GM12878 (cell line): ENCODE data around the gene MACROD2. TPM values are rescaled to one million over a fixed set of nuclear protein-coding genes. Genes with fewer than 3 reads are reported as not detected.
A peak's percentile ranks its signal among the peaks of the same experiment; 100 is the strongest.

Experiments
- ATAC-seq: fragments of 200-7000 bp; cut with Tn5 transposase; 3 replicates; pipeline ENCODE4 v1.9.1; 2020; ENCODE audit warnings: mild to moderate bottlenecking, moderate library complexity
- BruUV-seq: library from RNA; stranded (reverse); fragments of 400-500 nt; replicated peaks from 2 replicates; lab custom pipeline; 2021; lab: Mats Ljungman, UMichigan
- CTCF ChIA-PET: fragments of 300-600 bp; sonication (Branson Sonifier 250); formaldehyde crosslinking; extraction: SDS; loops from one replicate; lab custom pipeline; 2021; ENCODE audit warnings: inconsistent platforms; lab: Yijun Ruan, JAX
- POLR2A ChIA-PET: fragments of 350-600 bp; formaldehyde crosslinking; extraction: SDS; loops from one replicate; lab custom pipeline; 2021; ENCODE audit warnings: inconsistent platforms; lab: Charles Lee
- RAD21 ChIA-PET: fragments of 300-600 bp; sonication (Branson Sonifier 250); formaldehyde crosslinking; loops from one replicate; lab custom pipeline; 2023; ENCODE audit warnings: antibody characterized with exemption; ENCODE audit not compliant: unreplicated experiment; lab: Charles Lee
- SMC1A ChIA-PET: fragments of 300-600 bp; sonication (Branson Sonifier 250); formaldehyde crosslinking; loops from one replicate; lab custom pipeline; 2023; ENCODE audit not compliant: unreplicated experiment, uncharacterized antibody; lab: Charles Lee
- DNase-seq: peaks from one replicate; pipeline ENCODE4 v3.0.0-alpha.2; 2011; ENCODE audit warnings: low read depth, low spot score
- FAIRE-seq: peaks from 3 replicates; lab custom pipeline; 2011; peaks lifted over from hg19 to GRCh38; lab: Jason Lieb, UNC
- H2AFZ ChIP-seq: 2 replicates; pipeline ENCODE4 v1.6.0; 2011; ENCODE audit warnings: low read depth, low read length, control low read depth; ENCODE audit not compliant: control insufficient read depth
- H3K27ac ChIP-seq: 2 replicates; pipeline ENCODE4 v1.5.1; 2011; ENCODE audit warnings: control low read depth; ENCODE audit not compliant: control insufficient read depth, insufficient read depth
- H3K27me3 ChIP-seq, 2 experiments: replicated peaks in 1 of 2; 2 replicates each; pipeline versions ENCODE4 v1.6.0 to v1.6.1; 2011; ENCODE audit warnings: low read length in 1 of 2; ENCODE audit not compliant: control insufficient read depth in 2 of 2, insufficient read depth in 2 of 2
- H3K36me3 ChIP-seq, 2 experiments: 2 replicates each; pipeline ENCODE4 v1.5.1; 2011; ENCODE audit warnings: low read length in 1 of 2; ENCODE audit not compliant: control insufficient read depth in 2 of 2, insufficient read depth in 2 of 2
- H3K4me1 ChIP-seq: 2 replicates; pipeline ENCODE4 v1.6.1; 2011; ENCODE audit warnings: mild to moderate bottlenecking, low read length, moderate library complexity, mixed read lengths; ENCODE audit not compliant: control insufficient read depth, insufficient read depth
- H3K4me2 ChIP-seq: 2 replicates; pipeline ENCODE4 v1.6.0; 2011; ENCODE audit warnings: control low read depth; ENCODE audit not compliant: control insufficient read depth, insufficient read depth
- H3K4me3 ChIP-seq: fragments of 200-600 bp; sonication (generic); 2 replicates; pipeline ENCODE4 v1.5.1; 2016
- H3K79me2 ChIP-seq: 2 replicates; pipeline ENCODE4 v1.6.0; 2011; ENCODE audit warnings: low read length; ENCODE audit not compliant: control insufficient read depth, insufficient read depth
- H3K9ac ChIP-seq: 2 replicates; pipeline ENCODE4 v1.8.0; 2011; ENCODE audit warnings: low read length, control low read depth, mixed read lengths; ENCODE audit not compliant: control insufficient read depth, insufficient read depth
- H3K9me3 ChIP-seq: replicated peaks from 3 replicates; pipeline ENCODE4 v1.5.1; 2011; ENCODE audit warnings: mild to moderate bottlenecking, low read length; ENCODE audit not compliant: control insufficient read depth, insufficient read depth
- H4K20me1 ChIP-seq: 2 replicates; pipeline ENCODE4 v1.6.0; 2011; ENCODE audit not compliant: control insufficient read depth, insufficient read depth
- CREB1 ChIP-seq: IDR thresholded peaks from 2 replicates; pipeline ENCODE4 v1.6.1; 2012; ENCODE audit warnings: low read depth, mild to moderate bottlenecking, inconsistent platforms
- CTCF ChIP-seq, 3 experiments: IDR thresholded peaks in 2 of 3; conservative IDR thresholded peaks in 1 of 3; 2 replicates each; pipeline ENCODE4 v1.5.1; 2011; ENCODE audit warnings: low read depth in 3 of 3, low read length in 3 of 3, mild to moderate bottlenecking in 3 of 3, control low read depth in 2 of 3, moderate library complexity in 2 of 3, inconsistent platforms in 1 of 3, mixed read lengths in 1 of 3; ENCODE audit not compliant: control insufficient read depth in 2 of 3, insufficient read depth in 1 of 3; ENCODE audit errors: extremely low read depth in 1 of 3
- KAT2A ChIP-seq: conservative IDR thresholded peaks from 2 replicates; pipeline ENCODE4 v1.6.1; 2011; ENCODE audit warnings: low read depth, low read length; ENCODE audit not compliant: control insufficient read depth
- LARP7 ChIP-seq: fragments of 450-650 bp; IDR thresholded peaks from 2 replicates; pipeline ENCODE4 v1.6.1; 2017; ENCODE audit warnings: mild to moderate bottlenecking
- MEF2B ChIP-seq: fragments of 450-650 bp; IDR thresholded peaks from 2 replicates; pipeline ENCODE4 v1.6.1; 2018; ENCODE audit warnings: mild to moderate bottlenecking, moderate library complexity; ENCODE audit not compliant: partially characterized antibody, poor library complexity, severe bottlenecking
- MTA2 ChIP-seq: fragments of 450-650 bp; IDR thresholded peaks from 2 replicates; pipeline ENCODE4 v1.6.1; 2016; ENCODE audit warnings: low read depth, mild to moderate bottlenecking, moderate library complexity
- MTA3 ChIP-seq: IDR thresholded peaks from 2 replicates; pipeline ENCODE4 v1.6.1; 2012; ENCODE audit warnings: low read length, inconsistent platforms, borderline replicate concordance
- RAD21 ChIP-seq: IDR thresholded peaks from 2 replicates; pipeline ENCODE4 v1.6.1; 2011; ENCODE audit warnings: mild to moderate bottlenecking, low read depth, low read length, moderate library complexity; ENCODE audit not compliant: insufficient read depth
- SIX5 ChIP-seq: IDR thresholded peaks from 2 replicates; pipeline ENCODE4 v1.6.1; 2011; ENCODE audit warnings: mild to moderate bottlenecking, low read depth, low read length, moderate library complexity; ENCODE audit not compliant: severe bottlenecking
- SMC3 ChIP-seq: IDR thresholded peaks from 2 replicates; pipeline ENCODE4 v1.6.1; 2011; ENCODE audit warnings: low read length, improper control_type of control experiment, borderline replicate concordance
- SUZ12 ChIP-seq: fragments of 200-600 bp; sonication (generic); IDR thresholded peaks from one replicate; pipeline ENCODE4 v1.6.1; 2018; ENCODE audit warnings: antibody characterized with exemption, mild to moderate bottlenecking; ENCODE audit not compliant: unreplicated experiment
- TCF12 ChIP-seq: IDR thresholded peaks from 2 replicates; pipeline ENCODE4 v1.6.1; 2011; ENCODE audit warnings: low read depth, mild to moderate bottlenecking, low read length
- TCF7 ChIP-seq: IDR thresholded peaks from 2 replicates; pipeline ENCODE4 v1.6.1; 2014; ENCODE audit warnings: antibody characterized with exemption, borderline replicate concordance
- WRNIP1 ChIP-seq: IDR thresholded peaks from 2 replicates; pipeline ENCODE4 v1.6.1; 2011; ENCODE audit warnings: low read depth, low read length, improper control_type of control experiment, borderline replicate concordance
- YBX1 ChIP-seq: fragments of 450-650 bp; IDR thresholded peaks from 2 replicates; pipeline ENCODE4 v1.6.1; 2016; ENCODE audit warnings: antibody characterized with exemption
- ZNF274 ChIP-seq: IDR thresholded peaks from one replicate; pipeline ENCODE4 v1.8.0; 2011; ENCODE audit not compliant: insufficient read length, insufficient read depth
- ZNF622 ChIP-seq: fragments of 450-650 bp; IDR thresholded peaks from 2 replicates; pipeline ENCODE4 v1.6.1; 2017; ENCODE audit warnings: mild to moderate bottlenecking, inconsistent platforms
- WGBS: methylation state at CpG from one replicate; pipeline ENCODE4 v1.1.6; 2016; ENCODE audit warnings: low lambda C conversion rate; ENCODE audit not compliant: insufficient replicate concordance, insufficient coverage; ENCODE audit errors: missing lambda C conversion rate; 5-methylcytosine and 5-hydroxymethylcytosine counted together
- in situ Hi-C: fragments of 300-500 bp; cut with MboI; formaldehyde crosslinking; loops from 9 replicates; pipeline ENCODE4 v1.14.3; 2018; ENCODE audit warnings: mixed read lengths
- intact Hi-C: fragments of 100-400 bp; cut with micrococcal nuclease; formaldehyde crosslinking; loops from one replicate; pipeline ENCODE4 v1.14.2; 2022; ENCODE audit not compliant: unreplicated experiment
- polyA plus RNA-seq, 11 experiments: library from polyadenylated mRNA; depleted of rRNA in 4 of 11; unstranded in 6 of 11; stranded (reverse) in 5 of 11; fragments of >200 nt; fragmentation: Nextera tagmentation in 4 of 11; fragmentation: Illumina TruSeq in 1 of 11; extraction: Ambion mirVana in 4 of 11; extraction: Trizol in 1 of 11; gene quantifications; 1 replicate in 1 of 11; 2 replicates in 10 of 11; pipeline versions ENCODE4 v1.2.1 to v1.2.3, GENCODE V29; 2011 to 2016; ENCODE audit warnings: inconsistent platforms in 2 of 11, missing spikeins in 2 of 11, low read depth in 1 of 11
- total RNA-seq, 4 experiments: library from RNA; depleted of rRNA in 3 of 4; stranded (reverse); fragments of >200 nt in 3 of 4; fragmentation: Illumina TruSeq in 1 of 4; extraction: Trizol in 1 of 4; gene quantifications; 2 replicates each; pipeline versions ENCODE4 v1.2.1 to v1.2.3, GENCODE V29; 2013 to 2021

MACROD2 gene
- total and polyA plus RNA-seq, 10 of the 15 experiments (the other 5 are each of a cell fraction or from before 2014, with no cell fraction given): 1.1 to 21.5 (median 2.2) TPM

GRCh38 chr20:15487682-15488081, 1492.4 kb downstream of the MACROD2 start:
- Histone ChIP-seq H3K4me2 (no peak overlapping the region), H3K36me3 (no peaks in the 10 kb centered on the region), H3K27ac (no peak overlapping the region), H3K79me2 (no peaks in the 10 kb centered on the region), H3K9ac (no peak overlapping the region), H4K20me1 (no peaks in the 10 kb centered on the region), H3K4me3 (no peak overlapping the region), H3K9me3 (no peaks in the 10 kb centered on the region), H3K4me1 (no peaks in the 10 kb centered on the region), H3K27me3 (no peaks in the 10 kb centered on the region), H2AFZ (no peak overlapping the region)
- ATAC-seq: no peak
- FAIRE-seq: no peak
- RAD21 ChIA-PET: no interaction called here
- in situ Hi-C loops: no loop called here
- SMC1A ChIA-PET: no interaction called here
- WGBS: 77% methylated on average over 2 of the region's 2 CpGs
- CTCF ChIA-PET: no interaction called here
- BruUV-seq: no TSS peak
- intact Hi-C loops: no loop called here
- no peak for DNase-seq
- POLR2A ChIA-PET: no interaction called here
- TF ChIP-seq WRNIP1: no peak
- TF ChIP-seq MTA2: no peak
- no peak for TF ChIP-seq YBX1
- no peak for TF ChIP-seq CREB1
- no peak for TF ChIP-seq RAD21

- H3K4me2 ChIP-seq: no peak overlapping the region
- no peak overlapping the region for H3K4me3 ChIP-seq
- TF ChIP-seq CTCF (IDR thresholded peaks at IDR 0.05 in 2 of 3, conservative IDR thresholded peaks at IDR 0.05 in 1 of 3; ENCODE audit: control insufficient read depth in 2 of 3, extremely low read depth in 1 of 3, insufficient read depth in 1 of 3, low read depth in 3 of 3, low read length in 3 of 3): peak; percentile 22 to 44 (median 27); a peak in 2 of 6 replicates
- no peak for TF ChIP-seq KAT2A
- no peak for TF ChIP-seq MEF2B
- TF ChIP-seq MTA3: no peak
- no peak for TF ChIP-seq ZNF274
- TF ChIP-seq LARP7: no peak
- peak; percentile 32; the same call in 1 of the 2 replicates for TF ChIP-seq RAD21
- TF ChIP-seq TCF7: no peak
- TF ChIP-seq SUZ12: no peak
- TF ChIP-seq SIX5: no peak
- no peak for TF ChIP-seq ZNF622
- peak; percentile 20; the same call in 1 of the 2 replicates for TF ChIP-seq SMC3
- no peak for TF ChIP-seq TCF12
- H3K79me2 ChIP-seq: no peaks in the 10 kb centered on the region
- FAIRE-seq: no peak
- 62% methylated on average over 1 of the region's 1 CpG for WGBS
- CTCF ChIA-PET: interaction anchor here (0.9 to 2.1 kb wide), 4 partner anchors 9 to 984 kb away, joined by 3 to 8 read pairs (median 4); no protein-coding TSS in a partner anchor
- SMC1A ChIA-PET: interaction anchor here (1.1 kb wide), 1 partner anchor 12 kb away, joined by 4 read pairs; no protein-coding TSS in a partner anchor
- POLR2A ChIA-PET: no interaction called here
- DNase-seq: no peak
- no peaks in the 10 kb centered on the region for H3K9me3 ChIP-seq
- no peaks in the 10 kb centered on the region for H3K27me3 ChIP-seq
- BruUV-seq: no TSS peak
- H3K4me1 ChIP-seq: no peaks in the 10 kb centered on the region
- ATAC-seq: peak; percentile 44; the same call in 1 of the 3 replicates
- in situ Hi-C loops: no loop called here
- intact Hi-C loops: no loop called here
- no peak overlapping the region for H2AFZ ChIP-seq
- H3K9ac ChIP-seq: no peak overlapping the region
- RAD21 ChIA-PET: no interaction called here
- H3K27ac ChIP-seq: no peak overlapping the region
- no peaks in the 10 kb centered on the region for H4K20me1 ChIP-seq
- H3K36me3 ChIP-seq: no peaks in the 10 kb centered on the region
These were observed 1496.3 kb downstream of the MACROD2 start for GRCh38 chr20:15491575-15491974.
